ENCODE data around the gene CHTOP.

Gene CHTOP

DNA sequence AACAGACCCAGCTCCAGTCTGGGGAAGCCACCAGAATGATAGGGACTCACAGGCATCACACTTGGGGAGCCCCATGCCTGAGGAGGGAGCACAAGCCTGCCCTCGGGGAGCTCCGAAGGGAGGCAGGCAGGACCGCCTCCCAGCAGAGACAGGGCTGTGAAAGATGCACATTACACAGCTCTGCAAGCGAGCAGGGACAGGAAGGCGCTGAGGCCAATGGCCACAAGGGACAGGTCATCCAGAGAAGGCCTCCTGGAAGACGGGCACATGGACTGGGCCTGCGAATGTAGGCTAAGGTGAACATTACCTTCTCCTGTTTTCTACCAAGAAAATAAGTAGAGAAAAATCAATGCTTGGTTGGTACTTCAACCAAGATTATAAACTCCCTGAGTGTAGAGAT is 48.9 kb downstream of the CHTOP start:
- H3K27me3 ChIP-seq (ENCODE audit: insufficient read depth, low read depth) = peaks cover 75% of the 10 kb centered on the region
- H3K36me3 ChIP-seq (ENCODE audit: insufficient read depth) = no peaks in the 10 kb centered on the region

DNA sequence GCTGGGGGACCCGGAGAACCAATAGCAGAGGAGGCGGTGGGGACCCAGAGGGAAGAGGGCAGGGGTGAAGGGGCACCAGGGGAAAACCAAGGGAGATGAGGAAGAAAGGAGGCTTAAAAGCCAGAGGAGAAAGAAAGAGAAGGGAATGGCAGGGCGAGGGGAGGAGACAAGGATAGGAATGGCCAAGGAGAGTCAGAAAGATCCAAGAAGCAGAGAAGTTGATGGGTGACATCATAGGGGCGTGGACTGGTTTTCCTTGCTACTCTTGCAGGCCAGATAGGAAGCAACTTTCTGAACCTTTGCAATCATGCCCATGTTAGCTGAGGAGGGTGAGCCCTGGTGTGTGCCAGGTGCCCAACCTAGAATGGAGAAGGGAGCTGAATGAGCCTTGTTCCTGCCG is 50.0 kb downstream of the CHTOP start:
- Histone ChIP-seq H3K4me3 (IDR thresholded peaks at IDR 0.05; ENCODE audit: insufficient read depth, low read depth, low read length) (no peak overlapping the region), H3K27me3 (ENCODE audit: insufficient read depth, low read depth) (peaks cover 64% of the 10 kb centered on the region; the same call in 1 of the 2 replicates), H3K36me3 (ENCODE audit: insufficient read depth) (no peaks in the 10 kb centered on the region), H3K4me2 (no peak overlapping the region), H4K20me1 (ENCODE audit: insufficient read depth) (no peaks in the 10 kb centered on the region), H3K4me1 (ENCODE audit: low read depth, poor library complexity, severe bottlenecking) (no peaks in the 10 kb centered on the region), H3K79me2 (ENCODE audit: insufficient read depth, low read depth) (no peaks in the 10 kb centered on the region), H2AFZ (ENCODE audit: low read depth) (no peak overlapping the region), H3K27ac (no peak overlapping the region), H3K9ac (no peak overlapping the region)
- TF ChIP-seq, protein P1, sequence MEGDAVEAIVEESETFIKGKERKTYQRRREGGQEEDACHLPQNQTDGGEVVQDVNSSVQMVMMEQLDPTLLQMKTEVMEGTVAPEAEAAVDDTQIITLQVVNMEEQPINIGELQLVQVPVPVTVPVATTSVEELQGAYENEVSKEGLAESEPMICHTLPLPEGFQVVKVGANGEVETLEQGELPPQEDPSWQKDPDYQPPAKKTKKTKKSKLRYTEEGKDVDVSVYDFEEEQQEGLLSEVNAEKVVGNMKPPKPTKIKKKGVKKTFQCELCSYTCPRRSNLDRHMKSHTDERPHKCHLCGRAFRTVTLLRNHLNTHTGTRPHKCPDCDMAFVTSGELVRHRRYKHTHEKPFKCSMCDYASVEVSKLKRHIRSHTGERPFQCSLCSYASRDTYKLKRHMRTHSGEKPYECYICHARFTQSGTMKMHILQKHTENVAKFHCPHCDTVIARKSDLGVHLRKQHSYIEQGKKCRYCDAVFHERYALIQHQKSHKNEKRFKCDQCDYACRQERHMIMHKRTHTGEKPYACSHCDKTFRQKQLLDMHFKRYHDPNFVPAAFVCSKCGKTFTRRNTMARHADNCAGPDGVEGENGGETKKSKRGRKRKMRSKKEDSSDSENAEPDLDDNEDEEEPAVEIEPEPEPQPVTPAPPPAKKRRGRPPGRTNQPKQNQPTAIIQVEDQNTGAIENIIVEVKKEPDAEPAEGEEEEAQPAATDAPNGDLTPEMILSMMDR (conservative IDR thresholded peaks at IDR 0.05; ENCODE audit: low read depth, low read length) = no peak

More for the DNA sequence above, 48.9 kb downstream of the CHTOP start:
- H3K4me2 ChIP-seq = no peak overlapping the region
- H3K4me1 ChIP-seq (ENCODE audit: low read depth, poor library complexity, severe bottlenecking) = peaks cover 7% of the 10 kb centered on the region
- H3K79me2 ChIP-seq (ENCODE audit: insufficient read depth, low read depth) = no peaks in the 10 kb centered on the region
- H3K27ac ChIP-seq = no peak overlapping the region
- no peaks in the 10 kb centered on the region for H4K20me1 ChIP-seq (ENCODE audit: insufficient read depth)
- no peak overlapping the region for H2AFZ ChIP-seq (ENCODE audit: low read depth)
- H3K9ac ChIP-seq = no peak overlapping the region
- TF ChIP-seq, protein P1 (conservative IDR thresholded peaks at IDR 0.05; ENCODE audit: low read depth, low read length) = no peak
- no peak overlapping the region for H3K4me3 ChIP-seq (IDR thresholded peaks at IDR 0.05; ENCODE audit: insufficient read depth, low read depth, low read length)

DNA sequence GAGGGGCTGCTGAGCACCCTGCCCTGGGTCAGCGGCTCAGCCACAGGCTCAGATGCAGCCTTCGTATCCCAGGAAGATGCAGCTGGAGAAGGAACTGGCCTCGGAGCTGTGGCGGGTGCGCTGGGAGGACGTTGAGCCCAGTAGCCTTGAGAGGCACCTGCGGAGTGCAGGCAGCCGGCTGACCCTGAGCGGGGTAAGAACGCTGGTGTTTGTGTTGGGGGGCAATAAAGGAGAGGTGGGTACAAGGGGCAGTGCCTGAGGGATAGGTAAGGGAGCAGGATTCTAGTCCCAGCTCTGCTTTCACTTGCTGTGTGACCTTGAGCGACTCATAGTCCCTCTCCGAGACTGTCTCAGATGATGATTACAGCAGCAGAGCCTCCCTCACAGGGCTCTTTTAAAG is 51.0 kb downstream of the CHTOP start:
- H3K36me3 ChIP-seq (ENCODE audit: insufficient read depth) = no peaks in the 10 kb centered on the region
- no peak overlapping the region for H3K27ac ChIP-seq
- peaks cover 54% of the 10 kb centered on the region; the same call in 1 of the 2 replicates for H3K27me3 ChIP-seq (ENCODE audit: insufficient read depth, low read depth)
- no peaks in the 10 kb centered on the region for H3K79me2 ChIP-seq (ENCODE audit: insufficient read depth, low read depth)
- TF ChIP-seq, protein P1 (conservative IDR thresholded peaks at IDR 0.05; ENCODE audit: low read depth, low read length) = no peak
- H2AFZ ChIP-seq (ENCODE audit: low read depth) = no peak overlapping the region
- H3K9ac ChIP-seq = no peak overlapping the region
- no peaks in the 10 kb centered on the region for H3K4me1 ChIP-seq (ENCODE audit: low read depth, poor library complexity, severe bottlenecking)
- H3K4me2 ChIP-seq = no peak overlapping the region
- H4K20me1 ChIP-seq (ENCODE audit: insufficient read depth) = no peaks in the 10 kb centered on the region
- H3K4me3 ChIP-seq (IDR thresholded peaks at IDR 0.05; ENCODE audit: insufficient read depth, low read depth, low read length) = no peak overlapping the region

DNA sequence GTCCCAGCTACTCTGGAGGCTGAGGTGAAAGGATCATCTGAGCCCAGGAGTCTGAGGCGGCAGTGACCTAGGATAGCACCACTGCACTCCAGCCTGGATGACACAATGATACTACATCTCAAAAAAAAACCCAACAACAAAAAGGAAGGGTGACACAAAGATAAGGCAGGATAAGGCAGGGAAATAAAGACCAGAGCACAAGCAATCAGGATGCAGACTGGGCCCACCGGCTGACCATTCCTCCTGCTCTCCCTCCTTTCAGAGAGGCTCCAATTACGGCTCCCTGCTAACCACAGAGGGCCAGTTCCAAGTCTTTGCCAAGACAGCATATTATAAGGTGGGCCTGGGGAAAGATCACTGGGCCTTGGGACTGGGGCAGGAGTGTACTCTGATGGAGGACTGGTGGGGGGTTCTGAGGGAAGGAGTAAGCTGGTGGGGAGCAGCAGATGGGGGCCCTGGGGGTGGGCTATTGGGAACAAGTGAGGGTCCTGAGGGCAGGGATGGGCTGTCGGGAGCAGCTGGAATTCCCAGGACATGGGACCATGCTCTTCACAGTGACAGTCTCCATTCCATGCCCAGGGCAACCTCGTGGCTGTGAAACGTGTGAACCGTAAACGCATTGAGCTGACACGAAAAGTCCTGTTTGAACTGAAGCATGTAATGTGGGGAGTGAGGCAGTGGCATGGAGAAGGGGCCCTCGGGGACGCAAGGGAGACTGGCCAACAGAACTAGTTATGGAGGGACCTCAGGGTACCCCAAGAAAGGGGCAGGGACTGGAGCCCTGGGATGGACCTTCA is 51.9 kb downstream of the CHTOP start:
- Histone ChIP-seq H3K27ac (no peak overlapping the region), H3K36me3 (ENCODE audit: insufficient read depth) (no peaks in the 10 kb centered on the region), H3K27me3 (ENCODE audit: insufficient read depth, low read depth) (peaks cover 45% of the 10 kb centered on the region; the same call in 1 of the 2 replicates), H3K9ac (no peak overlapping the region), H3K4me1 (ENCODE audit: low read depth, poor library complexity, severe bottlenecking) (no peaks in the 10 kb centered on the region), H3K79me2 (ENCODE audit: insufficient read depth, low read depth) (no peaks in the 10 kb centered on the region), H3K4me3 (IDR thresholded peaks at IDR 0.05; ENCODE audit: insufficient read depth, low read depth, low read length) (no peak overlapping the region), H2AFZ (ENCODE audit: low read depth) (no peak overlapping the region), H3K4me2 (no peak overlapping the region), H4K20me1 (ENCODE audit: insufficient read depth) (no peaks in the 10 kb centered on the region)
- TF ChIP-seq, protein P1 (conservative IDR thresholded peaks at IDR 0.05; ENCODE audit: low read depth, low read length) = no peak

Measured in KMS-11 (cell line).